COLO668 (cell line): ENCODE data around the gene MSH4.
"Not testable (repeated sequence)": the region's sequence is repeated elsewhere in the genome, so short reads cannot be mapped to it uniquely, and the experiment has no call there.

ENCODE experiments used
- DNase-seq: peaks from one replicate; lab custom pipeline; 2025; ENCODE audit not compliant: unreplicated experiment; lab: John Stamatoyannopoulos, UW

Gene MSH4

DNA sequence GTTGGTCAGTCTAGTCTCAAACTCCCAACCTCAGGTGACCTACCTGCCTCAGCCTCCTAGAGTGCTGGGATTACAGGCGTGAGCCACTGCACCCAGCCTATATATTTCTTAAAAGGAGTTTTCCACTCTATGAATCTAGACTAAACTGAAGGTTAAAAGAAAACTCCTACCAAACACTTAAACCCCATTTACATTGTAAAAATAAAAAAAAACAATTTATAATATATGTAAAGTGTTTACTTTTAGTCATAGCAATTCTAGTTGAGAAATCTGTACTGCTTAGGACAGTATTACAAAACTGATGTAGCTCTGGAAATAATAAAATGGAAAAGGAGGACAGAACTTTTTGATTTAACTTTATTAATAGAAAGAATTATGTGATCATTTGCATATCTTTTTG, 126.0 kb downstream of the MSH4 start:
- no peak for DNase-seq

DNA sequence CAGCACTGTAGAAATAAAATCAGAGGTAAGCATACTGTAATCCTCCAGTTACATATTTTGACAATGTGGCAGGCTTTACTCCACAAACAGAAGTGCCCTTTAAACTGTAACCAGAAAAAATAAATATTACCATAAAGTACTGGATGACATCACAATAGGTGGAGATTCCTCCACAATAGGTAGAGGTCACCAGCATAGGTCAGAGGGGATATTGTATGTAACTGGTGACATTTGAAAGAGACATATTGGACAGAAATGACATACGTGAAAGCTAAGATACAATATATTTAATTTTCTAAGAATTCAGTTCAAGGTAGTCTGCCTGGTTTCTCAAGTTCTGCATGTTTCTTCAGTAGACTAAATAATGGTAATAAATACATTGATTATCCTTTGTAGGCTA, 135.6 kb downstream of the MSH4 start, which contains the start of gene ASB17:
Gene ASB17 (minus strand): TSS at position 101 of the 400 bp plus-strand sequence. CDS start 113 bp downstream, outside the sequence.
- DNase-seq = no peak

DNA sequence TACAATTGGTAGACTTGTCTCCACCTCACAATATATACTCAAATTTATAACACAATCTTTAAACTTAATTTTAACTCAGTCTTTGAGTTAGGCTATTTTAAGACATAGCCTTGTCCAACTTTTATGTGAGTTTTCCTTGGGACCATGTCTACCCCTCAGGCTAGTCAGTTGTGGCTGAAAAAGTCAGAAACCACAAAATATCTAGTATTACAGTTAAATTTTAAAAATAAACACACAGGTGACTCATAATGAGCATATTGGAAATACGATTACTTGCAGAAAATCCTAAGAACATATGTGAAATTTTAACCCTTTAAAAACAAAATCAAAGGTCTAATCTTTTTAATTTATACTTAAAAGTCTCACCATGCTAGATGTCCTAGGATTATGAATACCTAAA, 140.4 kb downstream of the MSH4 start:
- no peak for DNase-seq

DNA sequence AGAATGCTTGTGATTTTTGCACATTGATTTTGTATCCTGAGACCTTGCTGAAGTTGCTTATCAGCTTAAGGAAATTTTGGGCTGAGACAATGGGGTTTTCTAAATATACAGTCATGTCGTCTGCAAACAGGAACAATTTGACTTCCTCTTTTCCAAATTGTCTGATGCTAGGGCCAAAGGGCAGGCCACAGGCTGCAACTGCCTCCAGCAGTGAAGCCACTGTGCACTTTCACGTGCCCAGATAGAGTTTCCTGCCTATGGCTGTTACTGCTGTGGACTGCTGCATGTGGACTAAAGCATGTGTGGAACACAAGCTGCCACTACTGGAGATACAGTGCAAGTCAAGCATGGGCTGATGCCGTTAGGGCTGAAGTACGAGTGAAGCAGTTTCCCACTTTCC, 146.4 kb downstream of the MSH4 start:
- DNase-seq = not testable (repeated sequence)

GRCh38 chr1:75950176-75950575, 153.5 kb downstream of the MSH4 start:
- DNase-seq = no peak

- DNase-seq = no peak
Observed at GRCh38 chr1:75952016-75952415, 155.3 kb downstream of the MSH4 start.

DNA sequence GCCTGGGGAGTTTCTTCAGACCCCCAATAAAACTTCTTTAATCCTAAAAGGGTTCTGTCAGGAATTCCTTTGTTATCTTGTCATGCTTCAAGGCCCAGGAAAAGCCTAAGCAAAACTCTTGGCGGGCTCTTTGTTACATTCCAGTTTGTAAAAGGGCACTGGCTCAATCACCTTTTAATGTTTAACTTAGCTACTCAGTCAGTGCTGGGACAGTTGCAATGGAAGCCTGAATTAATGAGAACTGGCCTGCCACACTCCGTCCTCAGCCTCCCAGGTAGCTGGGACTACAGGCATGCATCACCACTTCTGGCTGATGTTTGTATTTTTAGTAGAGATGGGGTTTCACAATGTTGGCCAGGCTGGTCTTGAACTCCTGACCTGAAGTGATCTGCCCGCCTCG, 156.8 kb downstream of the MSH4 start:
- DNase-seq = no peak

DNA sequence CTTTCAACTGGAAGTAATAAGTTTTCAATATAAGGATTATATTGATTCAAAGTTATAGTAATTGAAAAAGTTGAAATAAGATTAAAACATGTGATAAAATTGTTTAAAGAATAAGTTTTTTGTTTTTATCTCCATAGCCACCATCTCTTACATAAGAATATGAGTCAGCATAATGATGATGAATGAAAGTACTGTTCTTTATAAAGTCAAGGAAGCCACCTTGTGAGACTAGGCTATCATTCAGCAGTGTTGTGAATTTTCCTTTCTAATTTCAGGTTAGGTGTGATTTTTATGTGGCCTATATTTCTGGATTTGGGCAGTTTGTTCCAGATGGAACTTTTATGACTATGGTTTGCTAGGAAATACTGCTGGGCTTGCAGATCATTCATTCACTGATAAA, 157.9 kb downstream of the MSH4 start:
- DNase-seq = no peak
